ENCODE data around the gene MRPS22. TPM values are rescaled to one million over a fixed set of nuclear protein-coding genes. Genes with fewer than 3 reads are reported as not detected.

MRPS22 gene
- total RNA-seq = 10 to 100 TPM; 17.8 to 48.3 (median 33.1) TPM

DNA sequence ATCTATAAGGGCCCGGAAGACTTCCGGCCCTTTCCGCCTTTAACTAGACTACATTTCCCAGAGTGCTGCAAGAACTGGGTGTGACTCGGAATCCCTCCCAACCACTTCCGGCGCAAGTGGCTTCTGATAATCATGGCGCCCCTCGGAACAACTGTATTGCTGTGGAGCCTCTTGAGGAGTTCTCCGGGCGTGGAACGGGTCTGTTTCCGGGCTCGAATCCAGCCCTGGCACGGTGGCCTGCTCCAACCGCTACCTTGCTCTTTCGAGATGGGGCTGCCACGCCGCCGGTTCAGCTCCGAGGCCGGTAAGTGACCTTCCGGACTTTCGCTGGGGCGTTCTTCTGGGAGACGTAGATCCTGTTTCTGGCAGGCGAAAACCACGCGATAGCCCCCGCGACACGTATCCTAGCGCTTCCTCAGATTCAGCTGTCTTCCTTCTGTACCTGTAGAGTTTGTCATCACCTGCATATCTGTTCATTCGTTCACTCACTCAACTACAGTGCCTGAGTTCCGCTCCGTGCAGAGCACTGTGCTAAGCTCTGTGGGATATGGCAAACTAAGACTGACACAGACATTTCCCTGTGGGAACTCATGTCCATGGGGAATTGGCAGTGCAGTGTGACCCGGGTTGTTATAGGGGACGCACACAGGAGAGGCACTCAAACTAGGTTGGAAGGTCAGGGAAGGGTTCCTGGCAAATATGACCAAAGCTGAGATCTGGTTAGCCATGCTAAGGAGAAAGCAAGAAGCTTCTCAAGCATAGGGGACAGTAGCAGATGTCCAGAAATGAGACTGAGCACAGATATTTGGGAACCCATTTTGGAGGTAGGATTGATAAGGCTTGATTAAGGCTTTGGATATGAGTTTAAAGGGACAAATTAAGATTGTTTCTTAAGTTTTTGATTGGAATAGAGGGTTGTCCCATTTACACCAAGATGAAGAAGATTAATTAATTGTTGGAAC is at the start of gene MRPS22:
TSS of gene MRPS22 (plus strand) at position 126 of the 962 bp plus-strand sequence. CDS start at position 133, 7 bp downstream.
- TF ChIP-seq POLR2A (IDR thresholded peaks at IDR 0.05) (peak in 3 of 4 donors; percentile 43 to 62 (median 52)), POLR2AphosphoS5 (IDR thresholded peaks at IDR 0.05) (peak; percentile 26 to 51), CTCF (IDR thresholded peaks at IDR 0.05) (no peak)
- no peaks in the 10 kb centered on the region for H3K9me3 ChIP-seq
- no peaks in the 10 kb centered on the region for H3K27me3 ChIP-seq
- peaks cover 13 to 25% (median 18%) of the 10 kb centered on the region in 4 donors for H3K4me1 ChIP-seq
- ATAC-seq (ENCODE audit: low FRiP score in 2 of 2) = peak; percentile 94 to 97
- peaks cover under 1 to 28% (median 9%) of the 10 kb centered on the region in 4 donors for H3K36me3 ChIP-seq
- peak within 1 kb of the TSS; percentile 87 to 92 (median 91) for H3K27ac ChIP-seq
- peak within 1 kb of the TSS; percentile 89 to 93 (median 91) for H3K4me3 ChIP-seq
- peak; percentile 88 to 89 for DNase-seq
- 0 to 1% methylated on average over 20 to 36 of the region's 37 CpGs for WGBS, 2 donors

GRCh38 chr3:139295040-139295439 is 48.8 kb upstream of the MRPS22 start:
- ATAC-seq (ENCODE audit: low FRiP score in 2 of 2) = no peak
- Histone ChIP-seq H3K36me3 (no peaks in the 10 kb centered on the region), H3K9me3 (no peaks in the 10 kb centered on the region), H3K4me3 (no peak overlapping the region), H3K4me1 (no peaks in the 10 kb centered on the region), H3K27me3 (no peaks in the 10 kb centered on the region), H3K27ac (no peak overlapping the region)
- 75 to 89% methylated on average over 2 to 5 of the region's 5 CpGs for WGBS, 2 donors
- TF ChIP-seq POLR2A (IDR thresholded peaks at IDR 0.05) (no peak), POLR2AphosphoS5 (IDR thresholded peaks at IDR 0.05) (no peak), CTCF (IDR thresholded peaks at IDR 0.05) (no peak), EP300 (IDR thresholded peaks at IDR 0.05) (no peak)
- DNase-seq = no peak

DNA sequence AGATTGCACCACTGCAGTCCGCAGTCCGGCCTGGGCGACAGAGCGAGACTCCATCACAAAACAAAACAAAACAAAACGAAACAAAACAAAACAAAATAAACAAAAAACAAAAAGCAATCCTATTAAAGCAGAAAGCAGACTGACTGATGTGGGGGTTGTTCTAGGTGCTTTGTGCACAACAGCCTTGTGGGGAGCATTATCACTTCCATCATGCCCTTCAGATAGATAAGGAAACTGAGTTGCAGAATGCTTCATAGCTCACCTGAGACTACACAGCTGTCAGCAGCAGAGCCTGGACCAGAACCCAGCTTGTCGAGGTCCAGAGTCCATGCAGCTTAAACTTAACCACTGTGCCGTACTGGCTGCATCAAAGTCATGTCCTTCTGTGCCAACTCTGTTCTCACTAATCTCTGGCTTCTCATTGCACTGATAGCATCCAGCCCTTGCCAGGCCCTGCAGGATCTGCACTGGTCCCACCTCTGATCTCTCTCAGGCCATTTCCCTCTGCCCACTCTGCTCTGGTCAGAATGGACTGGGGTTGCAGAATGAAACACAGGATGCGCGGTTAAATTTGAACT is 47.6 kb upstream of the MRPS22 start:
- no peaks in the 10 kb centered on the region for H3K27me3 ChIP-seq
- no peaks in the 10 kb centered on the region for H3K9me3 ChIP-seq
- TF ChIP-seq EP300 (IDR thresholded peaks at IDR 0.05) = no peak
- TF ChIP-seq POLR2A (IDR thresholded peaks at IDR 0.05) = no peak
- TF ChIP-seq CTCF (IDR thresholded peaks at IDR 0.05) = no peak
- TF ChIP-seq POLR2AphosphoS5 (IDR thresholded peaks at IDR 0.05) = no peak
- 86 to 90% methylated on average over 9 of the region's 9 CpGs for WGBS, 2 donors
- H3K27ac ChIP-seq = no peak overlapping the region
- no peaks in the 10 kb centered on the region for H3K36me3 ChIP-seq
- DNase-seq = no peak
- H3K4me1 ChIP-seq = no peaks in the 10 kb centered on the region
- ATAC-seq (ENCODE audit: low FRiP score in 2 of 2) = no peak
- H3K4me3 ChIP-seq = no peak overlapping the region

- no peak overlapping the region for H3K27ac ChIP-seq
- H3K9me3 ChIP-seq = no peaks in the 10 kb centered on the region
- TF ChIP-seq POLR2A (IDR thresholded peaks at IDR 0.05) = no peak
- no peak for TF ChIP-seq POLR2AphosphoS5 (IDR thresholded peaks at IDR 0.05)
- no peak for TF ChIP-seq EP300 (IDR thresholded peaks at IDR 0.05)
- TF ChIP-seq CTCF (IDR thresholded peaks at IDR 0.05) = no peak
- ATAC-seq (ENCODE audit: low FRiP score in 2 of 2) (no peak), DNase-seq (no peak)
- H3K4me3 ChIP-seq = no peak overlapping the region
- no peaks in the 10 kb centered on the region for H3K36me3 ChIP-seq
- no peaks in the 10 kb centered on the region for H3K27me3 ChIP-seq
- no peaks in the 10 kb centered on the region for H3K4me1 ChIP-seq
- WGBS, 2 donors = 84 to 97% methylated on average over 6 of the region's 6 CpGs
These were observed 46.1 kb upstream of the MRPS22 start for GRCh38 chr3:139297588-139298311.
